AG04450 (cell line): Measurements from ENCODE around the gene ARL11. TPM values are rescaled to one million over a fixed set of nuclear protein-coding genes. Genes with fewer than 3 reads are reported as not detected.

Experiments used
- CTCF ChIA-PET: fragments of 300-600, 350-600 bp; formaldehyde crosslinking; extraction: SDS; loops from one replicate; lab custom pipeline; 2022; ENCODE audit warnings: antibody characterized with exemption, inconsistent platforms; lab: Charles Lee
- POLR2A ChIA-PET: fragments of 350-600 bp; formaldehyde crosslinking; extraction: SDS; loops from one replicate; lab custom pipeline; 2021; ENCODE audit warnings: antibody characterized with exemption, inconsistent platforms; lab: Yijun Ruan, JAX
- DNase-seq: peaks from one replicate; pipeline ENCODE4 v3.0.0-alpha.2; 2011; ENCODE audit warnings: low read depth, low spot score
- H3K27ac ChIP-seq: one replicate; pipeline ENCODE4 v1.5.1; 2012; ENCODE audit warnings: low read depth, low read length, control low read depth
- H3K27me3 ChIP-seq: one replicate; pipeline ENCODE4 v1.6.0; 2012; ENCODE audit warnings: low read length; ENCODE audit not compliant: control insufficient read depth, insufficient read depth
- H3K4me3 ChIP-seq: 2 replicates; pipeline ENCODE4 v1.5.1; 2011; ENCODE audit warnings: mild to moderate bottlenecking, low read depth, low read length, control low read depth
- H3K9me3 ChIP-seq: 2 replicates; pipeline ENCODE4 v1.5.1; 2012; ENCODE audit warnings: low read length; ENCODE audit not compliant: control insufficient read depth, insufficient read depth
- CTCF ChIP-seq: IDR thresholded peaks from 2 replicates; pipeline ENCODE4 v1.5.1; 2011; ENCODE audit warnings: low read depth, low read length, control low read depth, inconsistent platforms
- polyA plus RNA-seq: library from polyadenylated mRNA; depleted of rRNA; stranded (reverse); fragments of >200 nt; gene quantifications from 2 replicates; pipeline ENCODE4 v1.2.3, GENCODE V29; 2011

Gene ARL11
- polyA plus RNA-seq, 1 experiment, result not detected

DNA sequence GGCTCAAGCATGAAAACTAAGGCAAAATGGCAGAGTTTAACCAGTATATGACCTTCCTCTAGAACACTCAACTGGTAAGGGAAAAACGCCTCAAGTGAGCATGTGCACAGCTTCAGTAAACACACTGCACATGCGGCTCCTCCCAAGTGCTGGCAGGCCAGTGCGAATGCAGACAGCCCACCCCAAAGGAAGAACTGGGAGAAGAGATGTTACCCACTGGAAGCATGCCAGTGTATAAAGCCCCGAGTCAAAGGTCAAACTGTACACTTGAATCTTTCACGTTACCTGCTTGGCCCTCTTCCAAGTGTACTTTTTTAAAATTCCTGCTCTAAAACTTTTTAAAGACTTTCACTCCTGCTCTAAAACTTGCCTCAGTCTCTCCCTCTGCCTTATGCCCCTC is 23.7 kb upstream of the ARL11 start:
- POLR2A ChIA-PET, result no interaction called here
- CTCF ChIA-PET, result no interaction called here
- no peak for TF ChIP-seq CTCF
- Histone ChIP-seq H3K4me3 (no peak overlapping the region), H3K9me3 (no peaks in the 10 kb centered on the region), H3K27ac (no peak overlapping the region), H3K27me3 (no peaks in the 10 kb centered on the region)
- no peak for DNase-seq

DNA sequence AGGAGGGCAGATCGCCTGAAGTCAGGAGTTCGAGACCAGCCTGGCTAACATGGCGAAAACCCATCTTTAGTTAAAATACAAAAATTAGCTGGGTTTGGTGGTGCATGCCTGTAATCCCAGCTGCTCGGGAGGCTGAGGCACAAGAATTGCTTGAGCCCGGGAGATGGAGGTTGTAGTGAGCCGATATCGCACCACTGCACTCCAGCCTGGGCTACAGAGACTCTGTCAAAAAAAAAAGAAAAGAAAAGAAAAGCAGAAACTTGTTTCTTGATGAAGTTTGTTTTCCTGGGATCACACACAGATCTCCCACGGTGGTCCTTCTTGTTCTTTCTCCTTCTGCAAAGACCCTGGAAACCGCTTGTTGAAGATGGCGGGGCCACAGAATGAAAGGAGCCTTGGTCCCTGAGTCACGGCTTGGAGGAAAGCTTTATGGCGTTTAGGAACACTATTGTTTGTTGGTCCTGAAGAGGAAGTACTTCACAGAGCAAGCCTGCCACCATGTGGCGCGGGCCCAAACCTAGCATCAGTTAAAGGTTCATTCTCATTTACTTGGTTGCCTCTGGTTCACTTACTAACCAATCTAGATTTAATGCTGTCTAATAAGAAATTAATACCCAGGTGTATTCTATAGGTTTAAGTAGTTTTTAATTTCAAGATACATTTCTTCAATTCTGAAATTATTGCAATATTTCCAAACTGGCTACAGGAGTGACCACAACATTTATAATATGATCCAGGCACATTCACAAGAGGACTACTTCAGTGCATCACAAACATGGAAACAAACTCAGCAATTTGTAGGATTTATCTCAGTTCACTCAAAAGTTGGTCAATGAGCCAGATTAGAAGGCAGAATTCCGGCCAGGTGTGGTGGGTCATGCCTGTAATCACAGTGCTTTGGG is 21.3 kb upstream of the ARL11 start:
- CTCF ChIA-PET, result interaction anchor here (0.6 to 2.4 kb wide), 15 partner anchors 10 to 416 kb away, joined by 3 to 15 read pairs (median 3); partner anchors contain the start of gene RCBTB1

DNA sequence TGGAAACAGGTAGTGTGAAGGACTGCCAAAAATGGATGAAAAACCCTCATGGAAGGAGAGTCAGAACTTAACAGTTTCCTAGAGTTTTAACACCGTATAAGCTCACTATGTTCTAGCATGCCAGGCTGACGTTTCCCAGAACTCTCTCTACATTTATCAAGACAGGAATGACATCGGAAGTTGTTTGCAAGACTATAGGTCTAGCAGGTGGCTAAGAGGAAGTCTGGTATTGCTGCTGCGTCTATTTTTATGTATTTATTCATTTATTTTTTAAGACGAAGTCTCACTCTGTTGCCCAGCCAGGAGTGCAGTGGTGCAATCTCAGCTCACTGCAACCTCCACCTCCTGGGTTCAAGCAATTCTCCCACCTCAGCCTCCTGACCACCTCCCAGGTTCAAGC is 20.5 kb upstream of the ARL11 start:
- DNase-seq, result no peak
- POLR2A ChIA-PET, result no interaction called here
- Histone ChIP-seq H3K4me3 (no peak overlapping the region), H3K27me3 (no peaks in the 10 kb centered on the region), H3K27ac (no peak overlapping the region), H3K9me3 (peaks cover 4% of the 10 kb centered on the region; the same call in 1 of the 2 replicates)
- TF ChIP-seq CTCF, result no peak
- CTCF ChIA-PET, result interaction anchor here (0.6 to 2.4 kb wide), 6 partner anchors 21 to 369 kb away, joined by 3 to 15 read pairs (median 4); partner anchors contain the start of gene PHF11

More for the DNA sequence above, 21.3 kb upstream of the ARL11 start:
- peak; percentile 87 for TF ChIP-seq CTCF
- H3K4me3 ChIP-seq, result no peak overlapping the region
- no peak overlapping the region for H3K27ac ChIP-seq
- H3K27me3 ChIP-seq, result no peaks in the 10 kb centered on the region
- peaks cover 3% of the 10 kb centered on the region; the same call in 1 of the 2 replicates for H3K9me3 ChIP-seq
- POLR2A ChIA-PET, result no interaction called here
- DNase-seq, result peak; percentile 68

DNA sequence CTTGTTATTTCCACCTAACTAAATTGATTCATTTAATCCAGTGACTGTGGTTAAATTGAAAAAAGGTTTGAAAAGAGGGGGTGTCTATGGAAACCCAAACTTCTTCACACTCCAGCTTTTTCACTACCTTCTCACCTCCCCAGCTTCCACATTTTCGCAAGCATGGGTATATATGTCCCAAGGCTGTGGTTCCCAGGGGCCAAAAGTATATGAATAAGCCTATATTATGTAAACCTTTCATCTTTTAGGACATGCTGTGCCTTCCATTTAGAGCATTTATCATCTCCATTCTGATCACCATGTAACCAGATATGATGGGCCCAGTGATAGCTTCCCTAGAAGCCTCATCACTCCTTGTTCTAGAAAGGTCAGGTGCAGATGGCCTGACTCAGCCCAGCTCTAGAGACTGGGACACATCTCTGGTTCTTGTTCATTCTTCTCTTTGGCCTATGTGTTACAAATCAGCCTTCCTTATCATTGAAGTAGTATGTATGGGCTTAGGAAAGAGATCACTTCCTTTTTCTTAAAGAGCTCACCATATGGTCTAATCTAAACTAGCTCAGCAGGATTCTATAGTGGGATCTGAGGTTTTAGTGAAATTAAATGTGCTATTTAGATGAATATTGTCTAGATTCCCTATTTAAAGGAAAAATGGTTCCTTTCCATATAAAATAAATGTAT is 19.5 kb upstream of the ARL11 start:
- POLR2A ChIA-PET, result interaction anchor here (0.7 kb wide), 1 partner anchor 314 kb away, joined by 3 read pairs; no protein-coding TSS in a partner anchor

More for the DNA sequence above, 19.5 kb upstream of the ARL11 start:
- Histone ChIP-seq H3K27me3 (no peaks in the 10 kb centered on the region), H3K4me3 (no peak overlapping the region), H3K27ac (no peak overlapping the region), H3K9me3 (peaks cover 4% of the 10 kb centered on the region; the same call in 1 of the 2 replicates)
- CTCF ChIA-PET, result interaction anchor here (0.7 to 1.4 kb wide), 5 partner anchors 49 to 368 kb away, joined by 3 to 4 read pairs (median 3); partner anchors contain the start of genes CAB39L and SETDB2
- no peak for DNase-seq
- no peak for TF ChIP-seq CTCF
